GM18499 (cell line): ENCODE measurements around the gene SNAP47.

Experiments
- ATAC-seq: cut with Tn5 transposase; IDR thresholded peaks from one replicate; pipeline ENCODE4 v1.9.1; 2021; ENCODE audit warnings: moderate number of reproducible peaks; ENCODE audit not compliant: insufficient read depth, unreplicated experiment

SNAP47 gene

DNA sequence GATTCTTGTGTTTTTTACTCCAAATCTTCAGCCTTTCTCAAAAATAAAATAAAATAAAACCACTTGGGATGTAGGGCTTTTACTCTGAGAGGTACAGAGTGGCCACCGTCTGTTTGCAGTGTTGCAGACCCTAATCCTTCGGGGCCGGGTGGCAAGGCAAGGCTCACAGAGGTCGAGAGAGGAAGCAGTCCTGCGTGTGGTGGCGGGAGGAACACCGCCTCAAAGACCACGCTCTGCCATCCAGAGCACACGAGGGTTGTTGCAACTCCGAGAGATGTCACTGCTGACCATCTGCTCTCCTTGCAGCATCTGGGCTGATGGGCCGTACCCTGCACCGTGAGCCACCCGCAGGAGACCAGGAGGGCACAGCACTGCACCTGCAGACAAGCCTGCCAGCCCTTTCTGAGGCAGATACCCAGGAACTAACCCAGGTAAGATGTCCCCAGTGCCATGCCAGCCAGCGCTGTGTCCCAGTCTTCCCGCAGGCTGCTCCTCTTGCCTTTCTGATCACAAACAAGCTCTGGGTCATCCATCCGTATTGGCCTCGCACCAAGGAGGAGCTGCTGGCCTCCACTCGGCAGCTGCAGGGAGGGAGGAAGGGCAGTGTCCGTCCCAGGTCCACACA is 31.5 kb downstream of the SNAP47 start:
- no peak for ATAC-seq

GRCh38 chr1:227767401-227768124 is 32.3 kb downstream of the SNAP47 start:
- ATAC-seq, result no peak

- ATAC-seq, result no peak
These were observed 32.8 kb downstream of the SNAP47 start for GRCh38 chr1:227768125-227768439.

GRCh38 chr1:227768640-227769039 is 33.4 kb downstream of the SNAP47 start:
- ATAC-seq, result no peak

DNA sequence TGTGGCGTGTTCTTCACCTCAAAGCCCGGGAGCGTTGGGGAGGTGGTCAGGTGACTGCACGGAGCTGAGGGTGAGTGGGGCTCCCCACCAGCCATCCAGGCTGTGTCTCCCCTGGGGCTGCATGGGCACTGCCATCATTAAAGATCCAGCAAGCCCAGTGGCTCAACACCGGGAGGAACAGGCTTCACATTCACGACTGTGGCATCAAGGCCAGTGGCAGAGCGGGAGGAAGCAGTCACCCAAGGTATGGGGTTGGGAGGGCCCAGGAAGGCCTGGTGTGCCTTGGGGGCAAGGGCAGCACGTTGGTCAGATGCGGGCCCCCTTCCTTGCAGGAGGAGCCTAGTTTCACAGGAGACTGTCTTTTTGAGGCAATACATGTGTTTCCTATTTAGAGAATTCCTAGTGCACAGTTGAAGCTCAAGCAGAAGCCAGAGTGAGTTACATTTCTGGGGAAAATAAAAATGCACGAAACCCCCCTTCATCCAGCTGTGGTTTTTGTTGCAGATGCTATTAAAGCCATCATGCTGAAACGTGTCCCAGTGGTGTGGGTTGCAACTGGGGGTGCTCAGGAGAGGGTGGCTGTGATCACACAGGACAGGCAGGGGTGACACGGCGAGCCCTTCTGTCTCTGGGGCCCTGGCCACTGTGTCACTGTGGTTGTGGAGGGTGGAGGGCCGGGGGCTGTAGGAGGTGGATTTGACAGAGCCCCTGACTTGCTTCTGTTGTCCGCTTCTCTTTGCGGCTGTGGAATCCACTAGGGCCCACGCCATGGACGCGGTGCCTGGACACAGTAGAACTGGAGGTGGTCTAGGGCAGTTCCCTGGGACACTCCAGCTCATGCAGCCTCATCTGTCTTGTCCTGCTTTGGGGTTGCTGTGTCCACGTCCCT is 34.1 kb downstream of the SNAP47 start:
- ATAC-seq, result no peak

GRCh38 chr1:227769936-227770494 is 34.8 kb downstream of the SNAP47 start:
- no peak for ATAC-seq

DNA sequence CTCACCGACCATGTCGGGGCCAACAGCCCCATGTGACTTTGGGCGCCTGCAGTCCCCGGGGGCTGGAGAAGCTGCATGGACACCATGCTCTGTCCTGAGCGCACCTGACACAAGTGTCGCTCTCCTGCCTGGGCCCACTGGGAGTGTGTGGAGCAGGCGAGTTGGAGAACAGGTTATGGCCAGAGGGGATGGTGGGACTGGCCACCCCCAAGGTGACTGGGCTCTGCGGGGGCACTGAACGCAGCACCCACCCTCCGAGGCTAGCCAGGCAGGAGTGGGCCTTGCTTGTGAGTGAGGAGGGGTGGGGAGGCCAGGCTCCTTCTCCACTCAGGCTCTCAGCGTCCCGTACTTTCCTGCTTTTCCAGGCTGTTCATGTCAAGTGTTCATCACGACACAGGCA is 35.6 kb downstream of the SNAP47 start:
- no peak for ATAC-seq

- ATAC-seq, result no peak
These were observed 36.1 kb downstream of the SNAP47 start for GRCh38 chr1:227771326-227771725.

DNA sequence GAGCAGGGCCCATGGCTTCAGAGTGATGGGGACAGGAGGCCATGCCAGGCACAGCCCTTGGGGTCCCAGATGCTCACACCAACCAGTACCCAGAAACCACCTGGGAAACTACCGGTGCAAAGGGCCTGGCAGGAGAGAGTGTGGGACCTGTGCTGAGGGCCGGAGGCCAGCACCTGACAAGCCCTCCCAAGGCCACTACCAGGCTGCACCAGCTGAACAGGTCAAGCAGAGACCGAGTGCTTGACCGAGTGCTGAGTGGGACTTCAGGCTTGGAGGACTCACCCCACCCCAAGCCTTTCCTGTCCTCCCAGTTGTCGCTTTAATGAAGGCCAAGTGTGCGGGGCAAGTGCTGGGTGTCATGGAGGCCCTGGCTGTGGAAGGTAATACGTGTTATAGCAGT is 36.5 kb downstream of the SNAP47 start:
- no peak for ATAC-seq

GRCh38 chr1:227773558-227773957 is 38.3 kb downstream of the SNAP47 start:
- no peak for ATAC-seq

DNA sequence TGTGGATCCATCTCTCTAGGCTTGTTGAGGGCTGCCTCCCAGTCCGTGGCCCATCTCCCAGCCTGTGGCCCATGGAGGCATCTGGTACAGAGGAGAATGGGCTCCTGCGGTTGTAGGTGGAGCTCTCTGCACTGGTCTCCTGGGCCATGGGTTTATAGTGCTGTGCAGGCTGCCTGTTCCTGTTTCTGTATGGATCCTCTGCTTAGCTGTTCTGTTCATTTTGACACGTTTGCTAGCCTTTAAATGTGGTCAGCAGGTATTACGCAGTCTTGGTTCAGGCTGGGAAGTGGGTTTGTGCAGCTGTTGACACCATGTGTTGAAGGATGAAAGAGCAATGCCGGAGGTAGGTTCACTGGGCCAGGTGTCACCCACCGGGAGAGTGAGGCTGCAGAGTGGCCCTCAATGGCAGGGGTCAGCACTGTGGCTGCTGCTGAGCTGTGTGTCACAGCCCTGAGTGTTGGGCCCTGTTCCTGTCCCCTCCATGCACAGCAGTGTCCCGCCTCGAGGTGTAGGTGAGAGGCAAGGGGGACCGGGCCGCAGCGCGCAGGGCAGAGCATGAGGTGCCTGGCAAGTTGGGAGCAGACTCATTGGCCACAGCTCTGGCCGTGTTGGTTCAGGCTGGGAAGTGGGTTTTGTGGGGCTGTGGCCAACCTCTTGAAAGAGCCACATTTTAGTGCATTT is 39.0 kb downstream of the SNAP47 start:
- ATAC-seq, result no peak

DNA sequence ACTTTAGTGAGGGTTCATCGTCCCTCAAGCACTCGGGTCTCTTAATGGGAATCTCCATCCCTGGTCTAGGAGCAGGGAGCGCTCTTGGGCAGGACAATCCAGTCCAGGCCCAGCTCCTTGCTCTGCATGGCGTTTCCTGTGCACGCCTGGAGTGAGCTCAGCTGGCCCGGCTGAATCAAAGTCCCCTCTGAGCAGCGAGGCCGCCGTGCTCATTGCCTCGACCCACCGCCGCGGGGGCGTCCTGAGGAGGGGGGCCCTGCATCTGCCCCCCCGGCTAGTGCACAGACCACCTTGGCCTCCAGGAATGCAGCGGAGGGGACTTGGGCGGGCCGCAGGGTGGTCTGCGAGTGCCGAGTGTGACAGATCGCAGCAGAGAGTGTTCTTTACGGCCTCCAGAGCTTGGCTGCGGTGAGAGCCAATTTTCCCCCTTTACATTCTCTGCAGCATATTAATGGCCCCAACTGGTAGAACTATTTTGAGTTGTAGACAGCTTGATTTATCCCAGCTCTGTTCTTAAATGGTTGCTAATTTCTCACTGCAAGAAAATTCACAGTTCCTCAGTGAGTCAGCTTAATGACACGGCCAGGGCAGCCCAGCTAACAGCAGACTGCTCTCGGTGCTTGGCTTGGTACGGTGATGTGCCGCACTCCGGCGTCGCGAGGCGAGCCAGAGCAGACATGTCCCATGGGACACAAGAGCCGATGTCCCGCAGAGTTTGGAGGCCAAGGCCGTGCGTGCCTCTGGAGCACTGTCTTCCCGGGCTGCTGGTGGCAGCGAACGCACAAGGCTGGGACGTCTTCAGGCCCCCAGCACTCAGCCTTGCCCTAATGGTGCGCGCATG is 39.8 kb downstream of the SNAP47 start:
- ATAC-seq, result no peak

GRCh38 chr1:227775841-227776240 is 40.6 kb downstream of the SNAP47 start:
- no peak for ATAC-seq

GRCh38 chr1:227776331-227776771 is 41.1 kb downstream of the SNAP47 start:
- no peak for ATAC-seq

- ATAC-seq, result no peak
These were observed 41.9 kb downstream of the SNAP47 start for GRCh38 chr1:227777156-227777555.

GRCh38 chr1:227777646-227778045 is 42.4 kb downstream of the SNAP47 start:
- no peak for ATAC-seq

GRCh38 chr1:227778401-227778947 is 43.2 kb downstream of the SNAP47 start:
- no peak for ATAC-seq

DNA sequence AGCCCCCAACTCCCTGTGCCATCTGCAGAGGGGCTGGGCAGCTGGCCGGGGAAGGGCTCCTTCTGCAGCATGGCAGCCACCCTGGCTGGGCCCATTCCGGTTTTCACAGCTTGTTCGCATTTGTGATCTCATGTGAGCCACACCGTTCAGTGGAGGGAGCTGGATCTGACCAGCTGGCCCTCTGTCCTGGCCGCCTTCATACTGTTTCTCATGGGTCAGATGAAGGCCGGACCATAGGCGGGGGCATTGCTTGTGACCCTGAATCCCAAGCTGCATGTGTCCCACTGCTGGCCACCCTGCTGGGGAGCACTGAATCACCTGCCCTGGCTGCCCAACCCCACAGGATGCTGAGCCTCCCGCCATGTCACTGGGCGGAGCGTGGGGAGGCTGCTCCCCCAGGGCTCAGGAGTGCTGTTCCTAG is 43.8 kb downstream of the SNAP47 start:
- no peak for ATAC-seq

GRCh38 chr1:227779685-227780084 is 44.5 kb downstream of the SNAP47 start:
- ATAC-seq, result no peak
